GM12872 (cell line): Measurements from ENCODE around the gene WNT9A.

Source experiments
- TF ChIP-seq, protein P1 (sequence below): IDR thresholded peaks from 3 replicates; pipeline ENCODE4 v1.5.1; 2011; ENCODE audit warnings: low read depth, mild to moderate bottlenecking, low read length, moderate library complexity; ENCODE audit not compliant: insufficient read depth

Gene WNT9A

DNA sequence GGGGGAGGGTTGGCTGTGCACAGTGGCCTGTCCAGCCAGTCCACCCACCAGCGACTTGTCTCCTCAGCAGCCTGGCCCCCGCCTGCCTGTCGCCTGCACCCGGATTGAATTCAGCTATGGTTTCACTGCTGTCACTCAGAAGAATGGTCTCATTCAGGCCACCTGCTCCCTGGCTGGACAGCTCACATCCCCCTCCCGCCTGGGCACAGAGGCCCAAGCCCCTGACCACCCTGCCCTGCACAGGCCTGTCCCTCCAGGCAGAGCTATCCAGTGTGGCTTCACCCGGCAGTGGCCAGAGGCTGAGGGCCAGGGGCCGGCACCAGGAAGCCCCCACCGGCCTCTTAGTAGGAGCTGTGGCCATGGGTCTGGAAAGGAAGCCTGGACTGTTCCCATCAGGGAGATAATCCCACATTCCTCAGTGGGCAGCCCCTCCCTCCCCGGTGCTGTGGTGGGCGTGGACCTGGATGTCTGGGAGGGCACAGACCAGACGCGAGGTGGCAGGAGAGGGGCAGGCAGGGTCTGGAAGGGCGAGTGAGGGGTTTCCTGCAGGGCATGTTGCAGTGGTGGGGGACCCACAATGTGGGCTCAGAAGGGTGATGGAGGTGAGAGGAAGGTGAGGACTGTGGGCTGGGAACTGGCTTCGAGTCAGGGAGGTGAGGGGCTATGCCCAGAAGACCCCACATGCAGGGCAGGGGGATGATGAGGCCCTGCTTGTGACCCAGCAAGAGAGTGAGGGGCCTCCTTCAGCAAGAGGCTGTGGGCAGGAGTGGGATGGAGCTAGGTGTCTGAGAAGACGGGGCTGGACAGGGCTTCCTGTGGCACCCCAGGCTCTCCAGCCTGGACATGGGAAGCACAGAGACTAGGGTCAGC lies 30.4 kb downstream of the WNT9A start:
- TF ChIP-seq, protein P1, sequence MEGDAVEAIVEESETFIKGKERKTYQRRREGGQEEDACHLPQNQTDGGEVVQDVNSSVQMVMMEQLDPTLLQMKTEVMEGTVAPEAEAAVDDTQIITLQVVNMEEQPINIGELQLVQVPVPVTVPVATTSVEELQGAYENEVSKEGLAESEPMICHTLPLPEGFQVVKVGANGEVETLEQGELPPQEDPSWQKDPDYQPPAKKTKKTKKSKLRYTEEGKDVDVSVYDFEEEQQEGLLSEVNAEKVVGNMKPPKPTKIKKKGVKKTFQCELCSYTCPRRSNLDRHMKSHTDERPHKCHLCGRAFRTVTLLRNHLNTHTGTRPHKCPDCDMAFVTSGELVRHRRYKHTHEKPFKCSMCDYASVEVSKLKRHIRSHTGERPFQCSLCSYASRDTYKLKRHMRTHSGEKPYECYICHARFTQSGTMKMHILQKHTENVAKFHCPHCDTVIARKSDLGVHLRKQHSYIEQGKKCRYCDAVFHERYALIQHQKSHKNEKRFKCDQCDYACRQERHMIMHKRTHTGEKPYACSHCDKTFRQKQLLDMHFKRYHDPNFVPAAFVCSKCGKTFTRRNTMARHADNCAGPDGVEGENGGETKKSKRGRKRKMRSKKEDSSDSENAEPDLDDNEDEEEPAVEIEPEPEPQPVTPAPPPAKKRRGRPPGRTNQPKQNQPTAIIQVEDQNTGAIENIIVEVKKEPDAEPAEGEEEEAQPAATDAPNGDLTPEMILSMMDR: no peak

DNA sequence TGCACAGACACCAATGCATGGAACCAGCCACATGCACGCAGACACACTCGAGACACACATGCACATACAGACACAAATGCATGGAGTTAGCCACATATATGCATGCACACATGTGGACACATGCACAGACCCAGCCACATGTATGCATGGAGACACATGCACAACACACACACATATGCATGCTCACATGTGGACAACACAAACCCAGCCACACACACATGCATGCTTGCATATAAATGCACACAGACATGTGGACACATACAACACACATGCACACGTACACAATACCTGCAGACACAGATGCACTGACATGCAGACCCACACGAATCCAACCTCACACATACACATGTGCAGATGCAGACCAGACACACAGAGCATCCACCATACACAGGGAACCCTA lies 31.1 kb downstream of the WNT9A start:
- TF ChIP-seq, protein P1: no peak

DNA sequence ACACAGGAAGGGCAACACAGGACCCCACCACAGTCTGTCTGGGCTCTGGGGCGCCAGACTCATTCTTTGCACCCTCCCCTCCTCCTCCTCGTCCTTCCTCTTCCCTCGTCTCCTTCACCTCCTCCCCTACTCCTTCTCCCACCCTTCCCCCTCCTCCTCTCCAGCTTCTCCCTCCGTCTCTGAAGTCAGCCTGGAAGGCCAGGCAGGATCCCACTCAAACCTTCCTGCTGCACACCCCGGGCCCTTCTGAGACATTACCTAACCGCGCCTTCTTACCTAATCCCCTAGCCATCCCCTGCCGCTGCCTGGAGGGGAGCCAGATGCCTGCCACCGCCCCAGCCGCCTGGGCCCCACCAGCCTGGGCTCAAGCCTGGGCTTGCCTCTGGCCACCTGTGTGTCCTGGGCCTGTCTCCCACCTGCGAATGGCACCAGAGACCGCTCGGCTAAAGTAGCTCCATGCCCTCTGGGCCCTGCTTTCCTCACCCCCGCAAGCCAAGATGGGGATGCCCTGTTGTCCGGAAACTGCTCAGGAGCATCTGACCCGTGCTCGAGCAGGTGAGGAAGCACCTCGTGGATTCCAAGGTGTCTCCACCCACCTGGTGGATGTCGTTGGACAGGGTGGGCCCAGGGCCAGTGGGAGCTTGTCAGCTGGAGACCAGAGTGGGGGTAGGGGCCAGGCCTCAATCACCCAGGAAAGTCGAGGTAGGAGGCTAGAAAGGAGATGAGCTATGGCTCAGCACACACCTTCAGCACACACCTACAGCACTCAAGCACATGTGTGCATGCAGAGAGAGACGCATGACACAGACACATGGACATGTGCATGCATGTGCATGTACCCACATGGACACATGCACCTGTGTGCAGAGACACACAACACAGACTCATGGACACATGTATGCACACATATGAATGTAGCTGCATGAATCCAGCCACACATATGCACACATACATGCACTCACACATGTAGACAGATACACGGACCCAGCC lies 31.9 kb downstream of the WNT9A start:
- TF ChIP-seq, protein P1: no peak

DNA sequence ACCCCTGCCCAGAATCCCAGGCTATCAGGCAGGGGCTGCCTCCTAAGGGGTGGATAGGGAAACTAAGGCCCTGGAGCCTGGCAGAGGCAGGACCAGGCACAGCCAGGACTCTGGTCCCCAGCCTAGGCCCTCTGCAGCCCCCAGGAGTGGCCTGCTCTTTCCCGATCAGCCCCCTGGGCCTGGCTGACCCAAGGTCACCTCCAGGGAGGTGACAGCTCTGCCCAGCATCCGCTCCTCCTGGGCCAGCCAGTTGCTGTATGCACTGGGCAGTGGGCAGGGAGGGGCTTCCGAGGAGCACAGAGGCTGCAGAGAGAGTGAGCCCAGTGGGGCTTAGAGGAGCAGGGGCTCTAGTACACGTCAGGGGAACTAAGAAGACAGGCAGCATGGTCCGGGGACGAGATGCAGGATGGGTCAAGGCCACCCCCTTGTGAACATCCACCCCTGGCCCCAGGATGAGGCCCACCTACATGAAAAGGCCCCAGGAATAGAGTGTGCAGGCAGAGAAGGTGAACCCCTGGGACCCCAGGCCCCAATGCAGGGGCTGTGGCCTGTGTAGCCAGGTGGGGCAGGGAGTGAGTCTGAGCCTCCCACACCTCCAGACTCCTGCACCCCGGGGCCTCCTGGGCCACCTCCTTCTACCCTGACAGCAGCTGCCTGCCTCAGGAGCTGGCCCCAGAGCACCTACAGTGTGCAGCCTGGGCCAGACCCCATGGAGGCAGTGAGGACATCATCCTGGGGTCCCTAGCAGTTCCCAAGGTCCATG lies 32.8 kb downstream of the WNT9A start:
- TF ChIP-seq, protein P1: no peak

DNA sequence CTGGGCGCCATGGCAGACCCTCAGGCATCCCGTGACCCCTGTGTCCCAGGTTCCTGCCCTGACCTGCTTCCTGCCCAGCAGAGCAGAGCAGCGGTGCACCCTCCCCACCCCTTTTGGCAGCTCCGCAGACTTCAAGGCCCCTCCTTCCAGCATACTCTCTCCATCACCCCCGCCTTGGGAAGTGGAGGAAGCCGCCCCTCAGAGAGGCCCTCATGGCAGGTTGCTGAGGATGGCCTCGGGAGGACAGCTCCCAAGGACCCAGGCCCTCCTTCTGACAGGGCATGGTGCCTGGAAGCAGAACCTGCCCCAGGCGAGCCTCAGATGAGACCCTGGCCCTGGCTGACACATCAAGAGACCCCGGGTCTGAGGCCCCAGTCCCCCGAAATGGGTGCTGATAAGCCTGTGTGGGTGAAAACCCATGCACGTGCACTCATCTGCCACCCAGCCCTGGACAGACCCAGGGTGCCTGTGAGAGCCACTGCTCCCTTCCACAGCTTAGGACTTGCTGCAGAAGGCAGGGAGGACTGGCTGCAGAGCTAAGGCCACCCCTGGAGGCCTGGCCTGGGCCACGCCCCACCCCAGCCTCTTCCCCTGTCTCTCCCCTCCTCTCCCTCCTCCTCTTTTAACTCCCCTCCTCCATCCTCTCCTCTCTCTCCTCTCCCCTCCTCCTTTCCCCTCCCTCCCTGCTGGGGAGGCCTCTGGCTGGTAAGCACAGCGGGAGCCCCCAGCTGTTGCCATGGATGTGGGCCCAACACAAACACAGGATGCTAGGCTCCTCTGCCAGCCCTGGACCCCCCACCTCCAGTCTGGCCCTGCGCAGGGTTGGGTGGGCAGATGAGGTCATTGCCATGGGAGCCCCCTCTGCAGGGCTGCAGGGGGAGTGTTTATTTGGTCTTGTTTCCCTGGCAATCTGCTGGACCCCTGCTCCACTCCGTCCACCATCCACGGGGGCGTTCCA lies 33.7 kb downstream of the WNT9A start:
- TF ChIP-seq, protein P1: no peak

DNA sequence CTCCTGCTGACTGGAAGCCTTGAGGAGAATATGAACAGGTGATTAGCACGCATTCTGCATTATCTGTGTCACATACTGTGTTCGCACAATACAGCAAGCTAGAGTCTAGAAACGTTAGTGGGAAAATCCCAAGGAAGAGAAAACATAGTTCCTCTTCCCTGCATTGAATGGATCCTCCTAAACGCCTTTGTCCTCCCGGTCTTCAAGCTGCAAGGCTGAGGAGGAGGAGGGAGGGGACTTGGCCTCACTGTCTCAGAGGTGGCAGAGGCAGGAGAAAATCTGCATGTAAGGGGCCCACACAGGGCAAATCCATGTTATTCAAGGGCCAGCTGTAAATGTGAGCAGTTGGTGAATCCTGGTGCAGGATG lies 34.4 kb downstream of the WNT9A start:
- TF ChIP-seq, protein P1: no peak
